ENCODE data around the gene ZC2HC1B. TPM values are rescaled to one million over a fixed set of nuclear protein-coding genes. Genes with fewer than 3 reads are reported as not detected.

ZC2HC1B gene
- total RNA-seq, 1 experiment from 2014 or later: not detected

- TF ChIP-seq CTCF (IDR thresholded peaks at IDR 0.05 in 2 of 3, conservative IDR thresholded peaks at IDR 0.05 in 1 of 3; ENCODE audit: borderline replicate concordance in 1 of 3, insufficient read depth in 1 of 3, low read depth in 2 of 3, low read length in 2 of 3): no peak
Measured at GRCh38 chr6:143822584-143823024, 41.7 kb upstream of the ZC2HC1B start (continued).

GRCh38 chr6:143823548-143823947 lies 40.7 kb upstream of the ZC2HC1B start:
- H3K9ac ChIP-seq (ENCODE audit: low read length): no peak overlapping the region
- no peak overlapping the region for H2AFZ ChIP-seq (ENCODE audit: low read depth, low read length, poor library complexity, severe bottlenecking)
- no peak for DNase-seq (ENCODE audit: low read depth, low spot score)
- H3K4me2 ChIP-seq (ENCODE audit: low read length): no peak overlapping the region
- CTCF ChIA-PET: no interaction called here
- no peaks in the 10 kb centered on the region for H3K9me3 ChIP-seq (ENCODE audit: control insufficient read depth in 1 of 2, insufficient read depth in 1 of 2, low read depth in 1 of 2, low read length in 2 of 2)
- POLR2A ChIA-PET: no interaction called here
- H3K36me3 ChIP-seq (ENCODE audit: control insufficient read depth in 1 of 2, insufficient read depth in 2 of 2, low read length in 2 of 2): no peaks in the 10 kb centered on the region
- no peak for ATAC-seq
- H3K9me2 ChIP-seq (ENCODE audit: insufficient read depth): no peaks in the 10 kb centered on the region
- H4K20me1 ChIP-seq (ENCODE audit: insufficient read depth): no peaks in the 10 kb centered on the region
- no peaks in the 10 kb centered on the region for H3K27me3 ChIP-seq (ENCODE audit: insufficient read depth, low read length)
- H3K4me3 ChIP-seq (replicated peaks in 1 of 2; ENCODE audit: low read depth in 1 of 2, low read length in 2 of 2): no peak overlapping the region
- intact Hi-C loops (cut with micrococcal nuclease): no loop called here
- BruUV-seq (replicated peaks): no TSS peak
- TF ChIP-seq FOSL1 (IDR thresholded peaks at IDR 0.05; ENCODE audit: low read depth): 0 out of 2 replicates have a peak, but pooled peaks have one; percentile 7
- TF ChIP-seq JUND (IDR thresholded peaks at IDR 0.05): no peak
- H3K27ac ChIP-seq (ENCODE audit: low read depth, low read length): no peak overlapping the region
- H3K4me1 ChIP-seq (ENCODE audit: control insufficient read depth in 1 of 2, insufficient read depth in 2 of 2, low read length in 2 of 2): peaks cover 4 to 5% of the 10 kb centered on the region in 2 experiments; a peak in 1 of 4 replicates
- RAD21 ChIA-PET (ENCODE audit: low non-redundant PET in 1 of 2, low total read pairs in 2 of 2, uncharacterized antibody in 2 of 2, unreplicated experiment in 2 of 2): no interaction called here
- H3K79me2 ChIP-seq (ENCODE audit: insufficient read depth, low read length): no peaks in the 10 kb centered on the region

GRCh38 chr6:143828572-143828971 lies 35.7 kb upstream of the ZC2HC1B start:
- ChIA-PET POLR2A (no interaction called here), CTCF (no interaction called here), RAD21 (ENCODE audit: low non-redundant PET in 1 of 2, low total read pairs in 2 of 2, uncharacterized antibody in 2 of 2, unreplicated experiment in 2 of 2) (no interaction called here)
- no peak for DNase-seq (ENCODE audit: low read depth, low spot score)
- Histone ChIP-seq H4K20me1 (ENCODE audit: insufficient read depth) (no peaks in the 10 kb centered on the region), H3K9ac (ENCODE audit: low read length) (no peak overlapping the region), H3K27ac (ENCODE audit: low read depth, low read length) (no peak overlapping the region), H3K4me3 (replicated peaks in 1 of 2; ENCODE audit: low read depth in 1 of 2, low read length in 2 of 2) (no peak overlapping the region), H3K79me2 (ENCODE audit: insufficient read depth, low read length) (no peaks in the 10 kb centered on the region), H3K9me3 (ENCODE audit: control insufficient read depth in 1 of 2, insufficient read depth in 1 of 2, low read depth in 1 of 2, low read length in 2 of 2) (no peaks in the 10 kb centered on the region), H3K4me1 (ENCODE audit: control insufficient read depth in 1 of 2, insufficient read depth in 2 of 2, low read length in 2 of 2) (0 out of 4 replicates have a peak, but pooled peaks cover 0 to 2% of the 10 kb centered on the region in 2 experiments), H3K9me2 (ENCODE audit: insufficient read depth) (no peaks in the 10 kb centered on the region), H3K36me3 (ENCODE audit: control insufficient read depth in 1 of 2, insufficient read depth in 2 of 2, low read length in 2 of 2) (no peaks in the 10 kb centered on the region), H3K27me3 (ENCODE audit: insufficient read depth, low read length) (no peaks in the 10 kb centered on the region), H3K4me2 (ENCODE audit: low read length) (no peak overlapping the region), H2AFZ (ENCODE audit: low read depth, low read length, poor library complexity, severe bottlenecking) (no peak overlapping the region)
- no peak for ATAC-seq
- intact Hi-C loops (cut with micrococcal nuclease): no loop called here
- BruUV-seq (replicated peaks): no TSS peak
- TF ChIP-seq EGR1 (IDR thresholded peaks at IDR 0.05; ENCODE audit: low read depth) (no peak), SP1 (IDR thresholded peaks at IDR 0.05; ENCODE audit: low read depth) (no peak), JUND (IDR thresholded peaks at IDR 0.05) (no peak), MAX (IDR thresholded peaks at IDR 0.05) (no peak), SIN3A (IDR thresholded peaks at IDR 0.05; ENCODE audit: low read depth) (no peak), REST (IDR thresholded peaks at IDR 0.05; ENCODE audit: low read depth) (no peak), EZH2 (IDR thresholded peaks at IDR 0.05) (no peak), SRF (IDR thresholded peaks at IDR 0.05; ENCODE audit: low read depth) (no peak), CTCF (IDR thresholded peaks at IDR 0.05 in 2 of 3, conservative IDR thresholded peaks at IDR 0.05 in 1 of 3; ENCODE audit: borderline replicate concordance in 1 of 3, insufficient read depth in 1 of 3, low read depth in 2 of 3, low read length in 2 of 3) (no peak), FOSL1 (IDR thresholded peaks at IDR 0.05; ENCODE audit: low read depth) (no peak)
